ENCODE measurements around the gene DOK7. TPM values are rescaled to one million over a fixed set of nuclear protein-coding genes. Genes with fewer than 3 reads are reported as not detected.

The DOK7 gene, protein sequence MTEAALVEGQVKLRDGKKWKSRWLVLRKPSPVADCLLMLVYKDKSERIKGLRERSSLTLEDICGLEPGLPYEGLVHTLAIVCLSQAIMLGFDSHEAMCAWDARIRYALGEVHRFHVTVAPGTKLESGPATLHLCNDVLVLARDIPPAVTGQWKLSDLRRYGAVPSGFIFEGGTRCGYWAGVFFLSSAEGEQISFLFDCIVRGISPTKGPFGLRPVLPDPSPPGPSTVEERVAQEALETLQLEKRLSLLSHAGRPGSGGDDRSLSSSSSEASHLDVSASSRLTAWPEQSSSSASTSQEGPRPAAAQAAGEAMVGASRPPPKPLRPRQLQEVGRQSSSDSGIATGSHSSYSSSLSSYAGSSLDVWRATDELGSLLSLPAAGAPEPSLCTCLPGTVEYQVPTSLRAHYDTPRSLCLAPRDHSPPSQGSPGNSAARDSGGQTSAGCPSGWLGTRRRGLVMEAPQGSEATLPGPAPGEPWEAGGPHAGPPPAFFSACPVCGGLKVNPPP
- total RNA-seq (10 to 100 TPM in 2 of 7 donors, 1 to 10 TPM in 2, under 1 TPM in 1, not detected in 2; 0.24 to 33.4 (median 2.5) TPM), polyA plus RNA-seq (under 1 TPM in 1 of 2 donors, not detected in 1; 0.19 TPM)
- long read RNA-seq, donor 1: 0 reads
- long read RNA-seq, donor 2, partial matches to known transcripts: 0 of 2 reads
- long read RNA-seq, donor 2, other reads (novel, unspliced or antisense): 0 of 2 reads
- long read RNA-seq, donor 3, transcript DOK7-201 (7 exons, 2,562 nt): major isoform, 6 of 12 reads
- long read RNA-seq, donor 3, partial matches to known transcripts: 1 of 12 reads
- long read RNA-seq, donor 3, other reads (novel, unspliced or antisense): 3 of 12 reads

DNA sequence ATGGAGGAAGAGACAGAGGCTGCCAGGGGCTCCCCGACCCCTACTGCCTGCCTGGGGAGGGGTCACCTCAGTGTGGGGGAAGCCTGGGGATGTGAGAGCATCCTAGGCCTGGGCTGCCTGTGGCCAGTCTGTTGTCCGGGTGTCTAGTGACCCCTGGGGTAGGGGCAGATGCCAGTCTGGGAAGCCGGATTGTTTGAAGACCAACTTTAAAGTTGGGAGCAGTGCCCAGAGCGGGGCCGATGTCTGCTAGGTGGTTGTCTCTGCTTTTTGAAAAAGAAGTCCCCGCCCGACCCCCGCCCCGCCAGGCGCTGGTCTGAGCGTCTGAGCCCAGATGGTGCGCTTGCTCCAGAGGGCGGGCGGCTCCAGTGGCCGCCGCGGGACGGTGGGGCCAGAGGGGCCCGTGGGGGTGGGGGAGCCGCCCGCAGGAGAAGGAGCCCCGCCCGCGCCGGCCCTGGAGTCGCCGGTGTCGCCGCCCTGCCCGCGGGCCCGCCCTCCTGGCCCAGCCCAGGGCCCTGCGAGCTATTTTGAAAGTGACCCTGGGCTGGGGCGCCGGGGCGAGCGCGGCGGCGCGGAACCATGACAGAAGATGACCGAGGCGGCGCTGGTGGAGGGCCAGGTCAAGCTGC lies at the start of gene DOK7:
Gene DOK7, plus strand, starts transcription at position 517 of the 626 bp plus-strand sequence. Its CDS starts 70 bp downstream, at position 587.
- Histone ChIP-seq H3K4me3 (peak within 1 kb of the TSS; percentile 13), H3K36me3 (no peaks in the 10 kb centered on the region), H3K27ac (no peak within 1 kb of the TSS), H3K9me3 (no peaks in the 10 kb centered on the region), H3K27me3 (no peaks in the 10 kb centered on the region), H3K4me1 (ENCODE audit: insufficient read depth) (peaks cover 2% of the 10 kb centered on the region)
- TF ChIP-seq POLR2A (IDR thresholded peaks at IDR 0.05): no peak
- TF ChIP-seq, protein P1, sequence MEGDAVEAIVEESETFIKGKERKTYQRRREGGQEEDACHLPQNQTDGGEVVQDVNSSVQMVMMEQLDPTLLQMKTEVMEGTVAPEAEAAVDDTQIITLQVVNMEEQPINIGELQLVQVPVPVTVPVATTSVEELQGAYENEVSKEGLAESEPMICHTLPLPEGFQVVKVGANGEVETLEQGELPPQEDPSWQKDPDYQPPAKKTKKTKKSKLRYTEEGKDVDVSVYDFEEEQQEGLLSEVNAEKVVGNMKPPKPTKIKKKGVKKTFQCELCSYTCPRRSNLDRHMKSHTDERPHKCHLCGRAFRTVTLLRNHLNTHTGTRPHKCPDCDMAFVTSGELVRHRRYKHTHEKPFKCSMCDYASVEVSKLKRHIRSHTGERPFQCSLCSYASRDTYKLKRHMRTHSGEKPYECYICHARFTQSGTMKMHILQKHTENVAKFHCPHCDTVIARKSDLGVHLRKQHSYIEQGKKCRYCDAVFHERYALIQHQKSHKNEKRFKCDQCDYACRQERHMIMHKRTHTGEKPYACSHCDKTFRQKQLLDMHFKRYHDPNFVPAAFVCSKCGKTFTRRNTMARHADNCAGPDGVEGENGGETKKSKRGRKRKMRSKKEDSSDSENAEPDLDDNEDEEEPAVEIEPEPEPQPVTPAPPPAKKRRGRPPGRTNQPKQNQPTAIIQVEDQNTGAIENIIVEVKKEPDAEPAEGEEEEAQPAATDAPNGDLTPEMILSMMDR (IDR thresholded peaks at IDR 0.05): no peak
- TF ChIP-seq EP300 (IDR thresholded peaks at IDR 0.05): no peak
- intact Hi-C loops (cut with DNase I): no loop called here
- 7 to 28% (median 8%) methylated on average over 11 to 44 of the region's 44 CpGs for WGBS, 3 donors
- no peak for DNase-seq

DNA sequence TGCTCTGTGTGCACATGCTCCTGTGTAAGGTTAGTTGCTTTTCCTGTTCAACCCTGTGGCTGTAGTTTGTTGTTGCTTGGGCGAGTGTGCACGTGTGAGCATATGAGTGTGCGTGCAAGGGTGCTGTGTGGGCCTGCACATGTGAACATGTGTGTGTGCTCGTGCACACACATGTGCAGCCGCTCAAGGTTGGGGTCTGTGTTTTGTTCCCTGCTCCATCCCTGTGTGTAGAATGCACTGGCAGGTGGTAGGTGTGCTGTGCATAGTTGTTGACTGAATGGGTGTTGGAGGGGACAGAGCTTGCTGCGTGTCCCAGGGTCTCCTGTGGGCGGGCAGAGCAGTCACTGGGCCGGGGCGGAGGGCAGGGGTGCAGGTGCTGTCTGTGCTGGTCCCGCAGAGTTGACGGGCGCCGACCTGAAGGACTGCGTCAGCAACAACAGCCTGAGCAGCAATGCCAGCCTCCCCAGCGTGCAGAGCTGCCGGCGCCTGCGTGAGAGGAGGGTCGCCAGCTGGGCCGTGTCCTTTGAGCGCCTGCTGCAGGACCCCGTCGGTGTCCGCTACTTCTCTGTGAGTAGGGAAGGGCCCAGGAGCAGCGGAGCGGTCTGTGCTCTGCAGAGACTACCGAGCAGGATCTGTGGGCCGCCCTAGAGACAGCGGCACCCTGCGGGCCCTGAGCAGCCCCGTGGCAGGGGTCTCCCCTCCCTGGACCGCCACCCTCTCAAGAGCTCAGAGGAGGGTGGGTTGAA lies 49.3 kb upstream of the DOK7 start:
- Histone ChIP-seq H3K9me3 (no peaks in the 10 kb centered on the region), H3K27ac (no peak overlapping the region), H3K4me3 (no peak overlapping the region), H3K36me3 (no peaks in the 10 kb centered on the region), H3K27me3 (no peaks in the 10 kb centered on the region), H3K4me1 (ENCODE audit: insufficient read depth) (peaks cover 8% of the 10 kb centered on the region)
- DNase-seq: peak in 4 of 5 donors; percentile 14 to 50 (median 33)
- 75 to 90% (median 81%) methylated on average over 32 of the region's 32 CpGs for WGBS, 3 donors
- intact Hi-C loops (cut with DNase I): no loop called here
- TF ChIP-seq, protein P1 (IDR thresholded peaks at IDR 0.05): no peak
- TF ChIP-seq EP300 (IDR thresholded peaks at IDR 0.05) (no peak), POLR2A (IDR thresholded peaks at IDR 0.05) (no peak)

DNA sequence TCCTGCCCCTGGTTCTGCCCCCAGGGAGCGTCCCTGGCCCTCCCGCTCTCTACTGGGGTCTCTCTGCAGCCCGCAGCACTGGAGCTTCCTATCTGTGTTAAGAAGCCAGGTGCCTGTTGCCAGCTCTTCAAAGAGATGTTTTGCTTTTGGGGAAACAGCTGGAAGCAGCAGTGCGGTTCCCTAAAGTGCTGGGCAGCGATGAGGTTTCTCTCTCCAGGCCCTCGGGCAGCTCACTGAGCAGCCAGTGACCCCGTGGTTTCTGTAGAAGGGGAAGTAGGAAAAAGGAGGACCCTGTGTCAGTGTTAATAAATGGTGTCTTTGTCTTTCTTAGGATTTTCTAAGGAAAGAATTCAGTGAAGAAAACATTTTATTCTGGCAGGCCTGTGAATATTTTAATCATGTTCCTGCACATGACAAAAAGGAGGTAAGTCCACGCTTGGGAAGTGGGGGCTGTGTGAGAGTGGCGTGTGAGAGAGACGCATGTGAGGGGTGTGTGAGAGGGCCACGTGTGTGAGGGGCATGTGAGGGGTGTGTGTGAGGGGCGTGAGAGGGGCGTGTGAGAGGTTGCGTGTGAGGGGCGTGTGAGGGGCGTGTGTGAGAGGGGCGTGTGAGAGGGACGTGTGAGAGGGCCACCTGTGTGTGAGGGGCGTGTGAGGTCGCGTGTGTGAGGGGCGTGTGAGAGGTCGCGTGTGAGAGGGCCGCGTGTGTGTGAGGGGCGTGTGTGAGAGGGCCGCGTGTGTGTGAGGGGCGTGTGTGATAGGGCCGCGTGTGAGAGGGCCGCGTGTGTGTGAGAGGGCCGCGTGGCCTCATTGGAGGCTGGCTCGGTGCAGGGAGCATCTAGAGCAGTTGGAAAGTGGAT lies 48.5 kb upstream of the DOK7 start:
- no peak for TF ChIP-seq EP300 (IDR thresholded peaks at IDR 0.05)
- TF ChIP-seq, protein P1 (IDR thresholded peaks at IDR 0.05): no peak
- no peak for TF ChIP-seq POLR2A (IDR thresholded peaks at IDR 0.05)
- WGBS, 3 donors: 55 to 69% (median 58%) methylated on average over 37 of the region's 37 CpGs
- H3K27ac ChIP-seq: no peak overlapping the region
- peaks cover 6% of the 10 kb centered on the region for H3K4me1 ChIP-seq (ENCODE audit: insufficient read depth)
- no peaks in the 10 kb centered on the region for H3K27me3 ChIP-seq
- H3K9me3 ChIP-seq: no peaks in the 10 kb centered on the region
- intact Hi-C loops (cut with DNase I): no loop called here
- DNase-seq: peak in 4 of 5 donors; percentile 19 to 45 (median 36)
- H3K36me3 ChIP-seq: no peaks in the 10 kb centered on the region
- no peak overlapping the region for H3K4me3 ChIP-seq
